H9 (cell line): ENCODE results near the gene EPHA4. TPM values are rescaled to one million over a fixed set of nuclear protein-coding genes. Genes with fewer than 3 reads are reported as not detected.

ENCODE experiments used
- DNase-seq: peaks from one replicate; pipeline ENCODE4 v3.0.0-alpha.2; 2017
- H2AFZ ChIP-seq: one replicate; pipeline ENCODE4 v1.6.1; 2013; ENCODE audit warnings: mild to moderate bottlenecking, low read length, control low read depth, moderate library complexity
- H2AK5ac ChIP-seq: 2 replicates; pipeline ENCODE4 v1.6.1; 2013; ENCODE audit warnings: low read length, control low read depth, mixed read lengths; ENCODE audit not compliant: insufficient read length
- H2BK120ac ChIP-seq: one replicate; pipeline ENCODE4 v1.6.1; 2013; ENCODE audit warnings: low read depth, mild to moderate bottlenecking, low read length, control low read depth, inconsistent platforms; ENCODE audit not compliant: poor library complexity, severe bottlenecking
- H2BK12ac ChIP-seq: 2 replicates; pipeline ENCODE4 v1.6.1; 2013; ENCODE audit warnings: low read length, control low read depth, mixed read lengths, low read depth; ENCODE audit not compliant: insufficient read length
- H2BK15ac ChIP-seq: 2 replicates; pipeline ENCODE4 v1.6.1; 2013; ENCODE audit warnings: low read depth, low read length, control low read depth
- H2BK20ac ChIP-seq: one replicate; pipeline ENCODE4 v1.6.1; 2013; ENCODE audit warnings: low read depth, mild to moderate bottlenecking, low read length, control low read depth, inconsistent platforms; ENCODE audit not compliant: poor library complexity, severe bottlenecking
- H2BK5ac ChIP-seq: 2 replicates; pipeline ENCODE4 v1.6.1; 2013; ENCODE audit warnings: low read length, control low read depth, mixed read lengths; ENCODE audit not compliant: insufficient read length
- H3K14ac ChIP-seq: 2 replicates; pipeline ENCODE4 v1.6.1; 2013; ENCODE audit warnings: low read length, control low read depth; ENCODE audit not compliant: insufficient read depth
- H3K18ac ChIP-seq: 2 replicates; pipeline ENCODE4 v1.6.1; 2013; ENCODE audit warnings: low read depth, mild to moderate bottlenecking, mixed read lengths, low read length, control low read depth; ENCODE audit not compliant: insufficient read length
- H3K23ac ChIP-seq: 2 replicates; pipeline ENCODE4 v1.6.1; 2013; ENCODE audit warnings: low read length, control low read depth, mixed read lengths, low read depth; ENCODE audit not compliant: insufficient read length
- H3K23me2 ChIP-seq: 2 replicates; pipeline ENCODE4 v1.6.1; 2013; ENCODE audit warnings: low read depth, mild to moderate bottlenecking, mixed read lengths, low read length, control low read depth; ENCODE audit not compliant: insufficient read length, poor library complexity, severe bottlenecking
- H3K27ac ChIP-seq: 2 replicates; pipeline ENCODE4 v1.5.1; 2013; ENCODE audit warnings: low read length, control low read depth, mixed read lengths, low read depth; ENCODE audit not compliant: insufficient read length
- H3K27me3 ChIP-seq: 2 replicates; pipeline ENCODE4 v1.6.1; 2013; ENCODE audit warnings: low read length, control low read depth, inconsistent platforms; ENCODE audit not compliant: insufficient read depth
- H3K4ac ChIP-seq: 2 replicates; pipeline ENCODE4 v1.6.1; 2013; ENCODE audit warnings: low read depth, mild to moderate bottlenecking, control low read depth, inconsistent platforms, low read length, moderate library complexity
- H3K4me1 ChIP-seq: 2 replicates; pipeline ENCODE4 v1.6.1; 2013; ENCODE audit warnings: low read length, control low read depth, inconsistent platforms; ENCODE audit not compliant: insufficient read depth
- H3K4me2 ChIP-seq: 2 replicates; pipeline ENCODE4 v1.6.1; 2013; ENCODE audit warnings: low read length, control low read depth, mixed read lengths; ENCODE audit not compliant: insufficient read length, insufficient read depth
- H3K56ac ChIP-seq: 2 replicates; pipeline ENCODE4 v1.6.1; 2013; ENCODE audit warnings: low read depth, mild to moderate bottlenecking, mixed read lengths, low read length, control low read depth; ENCODE audit not compliant: insufficient read length
- H3K79me1 ChIP-seq: 2 replicates; pipeline ENCODE4 v1.6.1; 2013; ENCODE audit warnings: low read depth, mild to moderate bottlenecking, moderate library complexity, low read length, control low read depth, inconsistent platforms; ENCODE audit not compliant: insufficient read depth, poor library complexity, severe bottlenecking
- H3K79me2 ChIP-seq: 2 replicates; pipeline ENCODE4 v1.6.1; 2013; ENCODE audit warnings: low read length, control low read depth, inconsistent platforms; ENCODE audit not compliant: insufficient read depth
- H3K9ac ChIP-seq: 2 replicates; pipeline ENCODE4 v1.6.1; 2013; ENCODE audit warnings: low read length, control low read depth, mixed read lengths; ENCODE audit not compliant: insufficient read length; ENCODE audit errors: extremely low read depth
- H3K9me3 ChIP-seq: one replicate; pipeline ENCODE4 v1.6.1; 2013; ENCODE audit warnings: low read depth, low read length, inconsistent platforms; ENCODE audit not compliant: control insufficient read depth
- H3T11ph ChIP-seq: one replicate; pipeline ENCODE4 v1.6.1; 2013; ENCODE audit warnings: mild to moderate bottlenecking, low read length, control low read depth, inconsistent platforms
- H4K20me1 ChIP-seq: one replicate; pipeline ENCODE4 v1.6.1; 2013; ENCODE audit not compliant: control insufficient read depth, insufficient read length, insufficient read depth
- H4K5ac ChIP-seq: 2 replicates; pipeline ENCODE4 v1.6.1; 2013; ENCODE audit warnings: low read depth, mild to moderate bottlenecking, mixed read lengths, low read length, control low read depth; ENCODE audit not compliant: insufficient read length
- H4K8ac ChIP-seq: replicated peaks from 2 replicates; pipeline ENCODE4 v1.6.1; 2013; ENCODE audit warnings: low read length, control low read depth, mixed read lengths, low read depth; ENCODE audit not compliant: insufficient read length
- H4K91ac ChIP-seq: 2 replicates; pipeline ENCODE4 v1.6.1; 2013; ENCODE audit warnings: low read depth, mild to moderate bottlenecking, moderate library complexity, mixed read lengths, low read length, control low read depth; ENCODE audit not compliant: insufficient read length
- H3K27ac Mint-ChIP-seq, 3 experiments: 2 replicates in 2 of 3; 3 replicates in 1 of 3; pipeline ENCODE4 v1.8.0; 2020 to 2021; ENCODE audit warnings: mixed read lengths in 3 of 3, mild to moderate bottlenecking in 1 of 3, moderate library complexity in 1 of 3
- H3K27me3 Mint-ChIP-seq: 2 replicates; pipeline ENCODE4 v1.8.0; 2021; ENCODE audit warnings: low read depth, mild to moderate bottlenecking, moderate library complexity, mixed read lengths
- H3K36me3 Mint-ChIP-seq, 3 experiments: 2 replicates in 2 of 3; 3 replicates in 1 of 3; pipeline ENCODE4 v1.8.0; 2020 to 2021; ENCODE audit warnings: low read depth in 3 of 3, mixed read lengths in 3 of 3; ENCODE audit not compliant: insufficient read depth in 1 of 3
- H3K4me1 Mint-ChIP-seq, 2 experiments: 2 replicates each; pipeline ENCODE4 v1.8.0; 2020; ENCODE audit warnings: mixed read lengths in 2 of 2
- H3K4me3 Mint-ChIP-seq, 2 experiments: 2 replicates in 1 of 2; 3 replicates in 1 of 2; pipeline ENCODE4 v1.8.0; 2020 to 2021; ENCODE audit warnings: mild to moderate bottlenecking in 2 of 2, mixed read lengths in 2 of 2, moderate library complexity in 1 of 2
- H3K9me3 Mint-ChIP-seq, 2 experiments: 2 replicates in 1 of 2; 3 replicates in 1 of 2; pipeline ENCODE4 v1.8.0; 2020; ENCODE audit warnings: mild to moderate bottlenecking in 2 of 2, mixed read lengths in 2 of 2, moderate library complexity in 1 of 2
- WGBS: extraction: QIAGEN DNeasy Blood & Tissue Kit; methylation state at CpG from one replicate; pipeline ENCODE4 v1.1.7; 2013; ENCODE audit warnings: missing lambda C conversion rate, low lambda C conversion rate, mixed read lengths; ENCODE audit not compliant: insufficient read length; ENCODE audit errors: extremely low coverage; 5-methylcytosine and 5-hydroxymethylcytosine counted together
- total RNA-seq: library from RNA; stranded (reverse); gene quantifications from 2 replicates; pipeline ENCODE4 v1.2.1, GENCODE V29; 2021
- TF ChIP-seq, protein P1 (sequence below): fragments of 200-600 bp; sonication (generic); conservative IDR thresholded peaks from 3 replicates; pipeline ENCODE4 v1.8.0; 2021; ENCODE audit warnings: antibody characterized with exemption, mild to moderate bottlenecking

EPHA4 gene
- total RNA-seq, 1 experiment from 2014 or later: 25.1 TPM

DNA sequence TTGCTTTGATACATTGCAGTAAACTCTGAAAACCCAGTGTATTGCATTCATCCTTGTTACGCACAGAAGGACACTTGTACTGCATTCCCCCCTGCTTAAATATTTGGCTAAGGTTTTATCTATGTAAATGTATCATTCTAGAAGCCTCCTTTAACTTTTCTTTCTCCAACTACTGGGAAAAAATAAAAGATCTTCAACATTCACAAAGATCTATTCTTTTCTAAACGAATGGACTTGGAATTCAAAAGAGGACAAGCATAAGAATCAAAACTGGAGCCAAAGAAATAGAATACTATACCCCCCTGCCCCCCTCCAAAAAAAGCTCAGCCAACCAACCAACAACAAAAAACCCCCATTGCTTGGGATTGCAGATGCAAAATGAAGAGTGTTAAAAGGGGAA is 136.9 kb downstream of the EPHA4 start:
- Histone ChIP-seq H3K4ac (no peak overlapping the region), H4K5ac (no peak overlapping the region), H4K91ac (no peak overlapping the region), H2BK5ac (no peak overlapping the region), H3K4me1 (no peaks in the 10 kb centered on the region), H4K20me1 (no peaks in the 10 kb centered on the region), H3K18ac (no peak overlapping the region), H3K27ac (no peak overlapping the region), H3T11ph (no peak overlapping the region), H2AFZ (no peak overlapping the region), H3K4me2 (no peak overlapping the region), H2BK20ac (no peak overlapping the region), H3K23ac (no peak overlapping the region), H3K79me2 (no peaks in the 10 kb centered on the region), H2BK15ac (no peak overlapping the region), H2BK12ac (no peak overlapping the region), H3K14ac (no peak overlapping the region), H2BK120ac (no peak overlapping the region), H3K79me1 (no peaks in the 10 kb centered on the region), H3K9ac (no peak overlapping the region), H3K27me3 (no peaks in the 10 kb centered on the region), H2AK5ac (no peak overlapping the region), H4K8ac (no peak overlapping the region), H3K56ac (no peak overlapping the region), H3K23me2 (no peaks in the 10 kb centered on the region), H3K9me3 (no peaks in the 10 kb centered on the region)
- no peak for DNase-seq
- no CpG with 5 or more reads among the region's 2 CpGs for WGBS
- Mint-ChIP-seq H3K9me3 (no peaks in the 10 kb centered on the region), H3K4me1 (peaks cover 29 to 39% of the 10 kb centered on the region in 2 experiments), H3K27me3 (no peaks in the 10 kb centered on the region), H3K36me3 (peaks cover 10 to 33% (median 12%) of the 10 kb centered on the region in 3 experiments), H3K27ac (peak overlapping the region in 1 of 3 experiments; percentile 87; a peak in 2 of 7 replicates), H3K4me3 (no peak overlapping the region)
- TF ChIP-seq, protein P1, sequence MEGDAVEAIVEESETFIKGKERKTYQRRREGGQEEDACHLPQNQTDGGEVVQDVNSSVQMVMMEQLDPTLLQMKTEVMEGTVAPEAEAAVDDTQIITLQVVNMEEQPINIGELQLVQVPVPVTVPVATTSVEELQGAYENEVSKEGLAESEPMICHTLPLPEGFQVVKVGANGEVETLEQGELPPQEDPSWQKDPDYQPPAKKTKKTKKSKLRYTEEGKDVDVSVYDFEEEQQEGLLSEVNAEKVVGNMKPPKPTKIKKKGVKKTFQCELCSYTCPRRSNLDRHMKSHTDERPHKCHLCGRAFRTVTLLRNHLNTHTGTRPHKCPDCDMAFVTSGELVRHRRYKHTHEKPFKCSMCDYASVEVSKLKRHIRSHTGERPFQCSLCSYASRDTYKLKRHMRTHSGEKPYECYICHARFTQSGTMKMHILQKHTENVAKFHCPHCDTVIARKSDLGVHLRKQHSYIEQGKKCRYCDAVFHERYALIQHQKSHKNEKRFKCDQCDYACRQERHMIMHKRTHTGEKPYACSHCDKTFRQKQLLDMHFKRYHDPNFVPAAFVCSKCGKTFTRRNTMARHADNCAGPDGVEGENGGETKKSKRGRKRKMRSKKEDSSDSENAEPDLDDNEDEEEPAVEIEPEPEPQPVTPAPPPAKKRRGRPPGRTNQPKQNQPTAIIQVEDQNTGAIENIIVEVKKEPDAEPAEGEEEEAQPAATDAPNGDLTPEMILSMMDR: no peak
